Pancreas (tissue), 10 donors: ENCODE results near the gene ATG2B. TPM values are rescaled to one million over a fixed set of nuclear protein-coding genes. Genes with fewer than 3 reads are reported as not detected.
A peak's percentile ranks its signal among the peaks of the same experiment; 100 is the strongest.
"Not testable (repeated sequence)": the region's sequence is repeated elsewhere in the genome, so short reads cannot be mapped to it uniquely, and the experiment has no call there.

Source experiments
- ATAC-seq, 4 donors: fragments of 200-7000 bp; cut with Tn5 transposase; one replicate each; pipeline versions ENCODE4 v1.8.0 to v1.9.1; 2020; ENCODE audit warnings: mild to moderate bottlenecking in 4 of 4, moderate library complexity in 4 of 4
- DNase-seq, 6 donors: peaks; one replicate each; pipeline ENCODE4 v3.0.0-alpha.2; 2020
- FAIRE-seq: peaks from 2 replicates; lab custom pipeline; 2012; peaks lifted over from hg19 to GRCh38; lab: Jason Lieb, UNC
- H3K27ac ChIP-seq, 4 donors: fragments of 200-600 bp; sonication (generic); 1 replicate in 3 of 4; 2 replicates in 1 of 4; pipeline versions ENCODE4 v1.5.0 to v1.8.0; 2020
- H3K27me3 ChIP-seq, 4 donors: fragments of 200-600 bp; one replicate each; pipeline ENCODE4 v1.8.0; 2021
- H3K36me3 ChIP-seq, 3 donors: fragments of 200-600 bp; sonication (generic) in 1 of 3; one replicate each; pipeline versions ENCODE4 v1.5.0 to v1.8.0; 2020 to 2021
- H3K4me1 ChIP-seq, 3 donors: fragments of 200-600 bp; one replicate each; pipeline ENCODE4 v1.8.0; 2021
- H3K4me3 ChIP-seq, 4 donors: fragments of 200-600 bp; sonication (generic) in 2 of 4; one replicate each; pipeline versions ENCODE4 v1.5.0 to v1.8.0; 2020 to 2021
- H3K9me3 ChIP-seq, 4 donors: fragments of 200-600 bp; one replicate each; pipeline ENCODE4 v1.8.0; 2021
- CTCF ChIP-seq, 4 donors: fragments of 200-600 bp; sonication (generic) in 3 of 4; IDR thresholded peaks; one replicate each; pipeline versions ENCODE4 v1.5.0 to v1.8.0; 2021; ENCODE audit warnings: antibody characterized with exemption in 4 of 4
- WGBS, 2 donors: extraction: QIAGEN DNeasy Blood & Tissue Kit; methylation state at CpG; one replicate each; pipeline ENCODE4 v1.1.7; 2013; 5-methylcytosine and 5-hydroxymethylcytosine counted together
- intact Hi-C, 3 donors: fragments of 100-400 bp; cut with DNase I; formaldehyde crosslinking; loops; one replicate each; pipeline versions ENCODE4 v1.11.1 to v1.14.2; 2022
- polyA plus RNA-seq, 2 donors: library from polyadenylated mRNA; stranded (reverse); fragments of 200-250 nt; gene quantifications; one replicate each; pipeline ENCODE4 v1.2.3, GENCODE V29; 2013
- total RNA-seq, 6 donors: library from RNA; stranded (reverse); fragmentation: NEBNext Ultra II Directional in 4 of 6; extraction: Animal tissue kit (Norgen Biotek cat#: 25700) in 4 of 6; gene quantifications; one replicate each; pipeline versions ENCODE4 v1.2.1 to v1.2.4, GENCODE V29; 2021 to 2023
- donor health status: healthy with polysubstance abuse.
- donor health status: DM: no; HTN: no; CAD: no; lungs with moderate emphysema.
- donor health status: DM: no; HTN: no; CAD: no.
- donor health status: control.
- donor health status: control.
- donor health status: Bipolar disorder and iron deficiency.
- donor health status: DM: yes; HTN: yes; CAD: no.
- donor health status: DM: no; HTN: no; CAD: no.
- donor health status: DM: no; HTN: no; CAD: no.
- donor health status: DM: yes; HTN: yes; CAD: no.

Gene ATG2B
- total and polyA plus RNA-seq, 8 donors = 7.4 to 23.4 (median 19.7) TPM

GRCh38 chr14:96246539-96246847, 116.6 kb downstream of the ATG2B start:
- 57 to 81% methylated on average over 1 of the region's 1 CpG for WGBS, 2 donors
- no peak for DNase-seq

GRCh38 chr14:96245710-96246538, 117.2 kb downstream of the ATG2B start:
- H3K27ac ChIP-seq = no peak overlapping the region
- no peaks in the 10 kb centered on the region for H3K27me3 ChIP-seq
- H3K4me3 ChIP-seq = no peak overlapping the region
- no peak for DNase-seq
- H3K4me1 ChIP-seq = no peaks in the 10 kb centered on the region
- ATAC-seq = no peak
- TF ChIP-seq CTCF (IDR thresholded peaks at IDR 0.05) = no peak
- peaks cover 0 to 10% (median 2%) of the 10 kb centered on the region in 3 donors for H3K36me3 ChIP-seq
- no peaks in the 10 kb centered on the region for H3K9me3 ChIP-seq
- intact Hi-C loops = no loop called here
- 84 to 90% methylated on average over 3 of the region's 3 CpGs for WGBS, 2 donors
- no peak for FAIRE-seq

More at GRCh38 chr14:96246539-96246847, 116.6 kb downstream of the ATG2B start:
- no peak overlapping the region for H3K4me3 ChIP-seq
- H3K4me1 ChIP-seq = no peaks in the 10 kb centered on the region
- intact Hi-C loops = no loop called here
- FAIRE-seq (no peak), ATAC-seq (peak in 3 of 4 donors; percentile 44 to 71 (median 54))
- no peaks in the 10 kb centered on the region for H3K9me3 ChIP-seq
- H3K27ac ChIP-seq = no peak overlapping the region
- TF ChIP-seq CTCF (IDR thresholded peaks at IDR 0.05) = no peak
- peaks cover 0 to 7% (median 0%) of the 10 kb centered on the region in 3 donors for H3K36me3 ChIP-seq
- H3K27me3 ChIP-seq = no peaks in the 10 kb centered on the region

- H3K9me3 ChIP-seq, H3K27me3 ChIP-seq, intact Hi-C loops, H3K4me3 ChIP-seq, FAIRE-seq, ATAC-seq, DNase-seq, H3K27ac ChIP-seq, H3K4me1 ChIP-seq: not testable (repeated sequence)
- 90 to 98% methylated on average over 3 of the region's 3 CpGs for WGBS, 2 donors
- H3K36me3 ChIP-seq = peaks cover 0 to 15% (median 2%) of the 10 kb centered on the region in 3 donors
Observed at GRCh38 chr14:96245074-96245473, 118.1 kb downstream of the ATG2B start.

- no peaks in the 10 kb centered on the region for H3K27me3 ChIP-seq
- ATAC-seq (no peak), FAIRE-seq (no peak), DNase-seq (no peak)
- no peaks in the 10 kb centered on the region for H3K4me1 ChIP-seq
- no peaks in the 10 kb centered on the region for H3K9me3 ChIP-seq
- no peak for TF ChIP-seq CTCF (IDR thresholded peaks at IDR 0.05)
- intact Hi-C loops = no loop called here
- WGBS, 2 donors = 69 to 75% methylated on average over 5 of the region's 5 CpGs
- H3K27ac ChIP-seq = no peak overlapping the region
- no peak overlapping the region for H3K4me3 ChIP-seq
- peaks cover 0 to 15% (median 2%) of the 10 kb centered on the region in 3 donors for H3K36me3 ChIP-seq
Observed at GRCh38 chr14:96243785-96244184, 119.4 kb downstream of the ATG2B start.

GRCh38 chr14:96242126-96242525, 121.0 kb downstream of the ATG2B start:
- Histone ChIP-seq H3K36me3 (peaks cover 0 to 15% (median 2%) of the 10 kb centered on the region in 3 donors), H3K27ac (no peak overlapping the region), H3K27me3 (no peaks in the 10 kb centered on the region), H3K9me3 (no peaks in the 10 kb centered on the region), H3K4me1 (no peaks in the 10 kb centered on the region), H3K4me3 (no peak overlapping the region)
- intact Hi-C loops = no loop called here
- FAIRE-seq (no peak), DNase-seq (no peak), ATAC-seq (no peak)
- TF ChIP-seq CTCF (IDR thresholded peaks at IDR 0.05) = no peak
- 84 to 91% methylated on average over 10 of the region's 10 CpGs for WGBS, 2 donors
